WTC11 (cell line): ENCODE results near the gene KRT7.

Experiments
- CTCF ChIP-seq: fragments of 200-600 bp; IDR thresholded peaks from 2 replicates; pipeline ENCODE4 v1.8.0; 2022; ENCODE audit warnings: antibody characterized with exemption
- IRF2 ChIP-seq: sonication (generic); formaldehyde crosslinking; IDR thresholded peaks from 2 replicates; pipeline ENCODE4 v1.8.0; 2022; ENCODE audit warnings: low read depth, missing genetic modification reagents, borderline replicate concordance
- NR1H2 ChIP-seq: sonication (generic); formaldehyde crosslinking; IDR thresholded peaks from 2 replicates; pipeline ENCODE4 v1.9.0; 2021; ENCODE audit warnings: mild to moderate bottlenecking, moderate library complexity, missing genetic modification reagents

GRCh38 chr12:52284562-52285171, 51.6 kb downstream of the KRT7 start:
- no peak for TF ChIP-seq NR1H2 (CRISPR knock-in tag)
- no peak for TF ChIP-seq CTCF
- TF ChIP-seq IRF2 (CRISPR knock-in tag) = no peak
